Natural killer cell (primary cell): ENCODE results near the gene EFS. TPM values are rescaled to one million over a fixed set of nuclear protein-coding genes. Genes with fewer than 3 reads are reported as not detected.

Experiments used
- ATAC-seq, 3 donors: fragments of 150-1000 bp in 2 of 3; fragments of 200-7000 bp in 1 of 3; cut with Tn5 transposase; 1 replicate in 1 of 3; 2 replicates in 2 of 3; pipeline ENCODE4 v1.10.0; 2021; ENCODE audit warnings: mild to moderate bottlenecking in 2 of 3, moderate library complexity in 2 of 3
- DNase-seq, 2 donors: peaks; one replicate each; pipeline versions ENCODE4 v3.0.0 to v3.0.0-alpha.2; 2013 to 2021; ENCODE audit warnings: mixed read lengths in 1 of 2
- H3K27ac ChIP-seq: one replicate; pipeline ENCODE4 v1.5.1; 2013; ENCODE audit warnings: mild to moderate bottlenecking, low read length
- H3K27me3 ChIP-seq: one replicate; pipeline ENCODE4 v1.6.1; 2013; ENCODE audit warnings: low read length; ENCODE audit not compliant: control insufficient read depth, insufficient read depth
- H3K36me3 ChIP-seq: one replicate; pipeline ENCODE4 v1.6.1; 2013; ENCODE audit warnings: low read length; ENCODE audit not compliant: control insufficient read depth, insufficient read depth
- H3K4me1 ChIP-seq: one replicate; pipeline ENCODE4 v1.6.1; 2013; ENCODE audit warnings: low read length; ENCODE audit not compliant: control insufficient read depth, insufficient read depth
- H3K4me3 ChIP-seq: one replicate; pipeline ENCODE4 v1.5.1; 2013; ENCODE audit warnings: low read length
- H3K9me3 ChIP-seq: one replicate; pipeline ENCODE4 v1.6.1; 2013; ENCODE audit warnings: low read length; ENCODE audit not compliant: control insufficient read depth, insufficient read depth
- H3K27ac Mint-ChIP-seq, 2 donors: one replicate each; pipeline ENCODE4 v1.8.0; 2022; ENCODE audit warnings: mild to moderate bottlenecking in 2 of 2, mixed read lengths in 2 of 2, moderate library complexity in 1 of 2
- H3K27me3 Mint-ChIP-seq, 2 donors: one replicate each; pipeline ENCODE4 v1.8.0; 2022; ENCODE audit warnings: low read depth in 2 of 2, mixed read lengths in 2 of 2
- H3K36me3 Mint-ChIP-seq: one replicate; pipeline ENCODE4 v1.8.0; 2022; ENCODE audit warnings: mixed read lengths
- H3K4me1 Mint-ChIP-seq, 2 donors: one replicate each; pipeline ENCODE4 v1.8.0; 2022; ENCODE audit warnings: mixed read lengths in 2 of 2
- H3K4me3 Mint-ChIP-seq: one replicate; pipeline ENCODE4 v1.8.0; 2022; ENCODE audit warnings: mild to moderate bottlenecking, moderate library complexity, mixed read lengths
- H3K9me3 Mint-ChIP-seq, 2 donors: one replicate each; pipeline ENCODE4 v1.8.0; 2022; ENCODE audit warnings: mixed read lengths in 2 of 2
- CTCF ChIP-seq: fragments of 200-600 bp; IDR thresholded peaks from one replicate; pipeline ENCODE4 v1.8.0; 2022; ENCODE audit warnings: antibody characterized with exemption
- WGBS: methylation state at CpG from one replicate; pipeline ENCODE4 v1.1.7; 2013; ENCODE audit warnings: missing lambda C conversion rate; ENCODE audit not compliant: insufficient coverage; 5-methylcytosine and 5-hydroxymethylcytosine counted together
- intact Hi-C: fragments of 100-400 bp; cut with micrococcal nuclease; formaldehyde crosslinking; loops from one replicate; pipeline ENCODE4 v1.14.2; 2022
- total RNA-seq, 4 donors: library from RNA; stranded (reverse); fragments of 120-200 nt in 1 of 4; gene quantifications; one replicate each; pipeline versions ENCODE4 v1.2.3 to v1.2.4, GENCODE V29; 2013 to 2022

Gene EFS
- total RNA-seq, 3 donors from 2014 or later (not counting 1 experiment from before 2014, with no cell fraction given), result not detected

GRCh38 chr14:23345987-23346692 lies 18.8 kb downstream of the EFS start:
- Mint-ChIP-seq H3K9me3 (no peaks in the 10 kb centered on the region), H3K4me1 (peaks cover 0 to 2% of the 10 kb centered on the region in 2 donors), H3K4me3 (no peak overlapping the region), H3K27me3 (peaks cover 28 to 33% of the 10 kb centered on the region in 2 donors), H3K36me3 (no peaks in the 10 kb centered on the region), H3K27ac (no peak overlapping the region)
- Histone ChIP-seq H3K4me3 (no peak overlapping the region), H3K27ac (no peak overlapping the region), H3K27me3 (peaks cover 6% of the 10 kb centered on the region), H3K4me1 (no peaks in the 10 kb centered on the region), H3K36me3 (no peaks in the 10 kb centered on the region), H3K9me3 (no peaks in the 10 kb centered on the region)
- intact Hi-C loops, result no loop called here
- DNase-seq, result no peak
- TF ChIP-seq CTCF, result no peak
- 84% methylated on average over 12 of the region's 13 CpGs for WGBS
- ATAC-seq, result no peak

GRCh38 chr14:23344481-23344880 lies 20.5 kb downstream of the EFS start:
- no peaks in the 10 kb centered on the region for H3K36me3 Mint-ChIP-seq
- intact Hi-C loops, result no loop called here
- H3K9me3 ChIP-seq, result no peaks in the 10 kb centered on the region
- H3K27me3 ChIP-seq, result no peaks in the 10 kb centered on the region
- H3K36me3 ChIP-seq, result no peaks in the 10 kb centered on the region
- H3K27ac ChIP-seq, result no peak overlapping the region
- H3K27me3 Mint-ChIP-seq, result peaks cover 18% of the 10 kb centered on the region in 2 donors
- no peak for TF ChIP-seq CTCF
- no peak overlapping the region for H3K27ac Mint-ChIP-seq
- DNase-seq (no peak), ATAC-seq (no peak)
- H3K4me1 Mint-ChIP-seq, result no peaks in the 10 kb centered on the region
- H3K4me3 ChIP-seq, result no peak overlapping the region
- H3K4me1 ChIP-seq, result no peaks in the 10 kb centered on the region
- WGBS, result 86% methylated on average over 2 of the region's 3 CpGs
- H3K4me3 Mint-ChIP-seq, result no peak overlapping the region
- H3K9me3 Mint-ChIP-seq, result no peaks in the 10 kb centered on the region

- DNase-seq (no peak), ATAC-seq (no peak)
- Histone ChIP-seq H3K27ac (no peak overlapping the region), H3K27me3 (no peaks in the 10 kb centered on the region), H3K36me3 (no peaks in the 10 kb centered on the region), H3K4me3 (no peak overlapping the region), H3K4me1 (no peaks in the 10 kb centered on the region), H3K9me3 (no peaks in the 10 kb centered on the region)
- H3K9me3 Mint-ChIP-seq, result no peaks in the 10 kb centered on the region
- 75% methylated on average over 1 of the region's 1 CpG for WGBS
- H3K4me1 Mint-ChIP-seq, result no peaks in the 10 kb centered on the region
- H3K36me3 Mint-ChIP-seq, result no peaks in the 10 kb centered on the region
- H3K27ac Mint-ChIP-seq, result no peak overlapping the region
- peaks cover 18 to 44% of the 10 kb centered on the region in 2 donors for H3K27me3 Mint-ChIP-seq
- H3K4me3 Mint-ChIP-seq, result no peak overlapping the region
- no peak for TF ChIP-seq CTCF
- intact Hi-C loops, result no loop called here
These were observed 25.3 kb downstream of the EFS start for GRCh38 chr14:23339506-23340268.
